ENCODE results near the gene VOPP1. TPM values are rescaled to one million over a fixed set of nuclear protein-coding genes. Genes with fewer than 3 reads are reported as not detected.

The VOPP1 gene
- total RNA-seq, 1 donor from 2014 or later = 66.2 TPM

- H3K36me3 ChIP-seq = peaks cover 8% of the 10 kb centered on the region
- no peak for DNase-seq
- H3K27ac ChIP-seq = no peak overlapping the region
- intact Hi-C loops (cut with DNase I) = no loop called here
- H3K27me3 ChIP-seq (ENCODE audit: low read depth) = no peaks in the 10 kb centered on the region
- no peak overlapping the region for H3K4me3 ChIP-seq
- no peak for ATAC-seq
- TF ChIP-seq CTCF (IDR thresholded peaks at IDR 0.05) = no peak
- H3K9me3 ChIP-seq = no peaks in the 10 kb centered on the region
- no peaks in the 10 kb centered on the region for H3K4me1 ChIP-seq
Observed at GRCh38 chr7:55470261-55470660, 102.0 kb downstream of the VOPP1 start.

- Histone ChIP-seq H3K27ac (no peak overlapping the region), H3K4me1 (no peaks in the 10 kb centered on the region), H3K36me3 (peaks cover 13% of the 10 kb centered on the region), H3K9me3 (no peaks in the 10 kb centered on the region), H3K4me3 (no peak overlapping the region), H3K27me3 (ENCODE audit: low read depth) (no peaks in the 10 kb centered on the region)
- no peak for ATAC-seq
- intact Hi-C loops (cut with DNase I) = no loop called here
- DNase-seq = no peak
- no peak for TF ChIP-seq CTCF (IDR thresholded peaks at IDR 0.05)
Observed at GRCh38 chr7:55469721-55470120, 102.6 kb downstream of the VOPP1 start.

- DNase-seq (no peak), ATAC-seq (no peak)
- Histone ChIP-seq H3K27me3 (ENCODE audit: low read depth) (no peaks in the 10 kb centered on the region), H3K9me3 (no peaks in the 10 kb centered on the region), H3K4me1 (no peaks in the 10 kb centered on the region), H3K27ac (no peak overlapping the region), H3K4me3 (no peak overlapping the region), H3K36me3 (peaks cover 18% of the 10 kb centered on the region)
- TF ChIP-seq CTCF (IDR thresholded peaks at IDR 0.05) = no peak
- intact Hi-C loops (cut with DNase I) = no loop called here
Observed at GRCh38 chr7:55469271-55469681, 103.0 kb downstream of the VOPP1 start.

GRCh38 chr7:55468495-55468894, 103.8 kb downstream of the VOPP1 start:
- Histone ChIP-seq H3K27me3 (ENCODE audit: low read depth) (no peaks in the 10 kb centered on the region), H3K4me3 (no peak overlapping the region), H3K36me3 (peaks cover 23% of the 10 kb centered on the region), H3K9me3 (no peaks in the 10 kb centered on the region), H3K27ac (no peak overlapping the region), H3K4me1 (no peaks in the 10 kb centered on the region)
- no peak for TF ChIP-seq CTCF (IDR thresholded peaks at IDR 0.05)
- intact Hi-C loops (cut with DNase I) = no loop called here
- ATAC-seq (no peak), DNase-seq (no peak)

GRCh38 chr7:55467047-55467593, 105.2 kb downstream of the VOPP1 start:
- no peak overlapping the region for H3K27ac ChIP-seq
- no peaks in the 10 kb centered on the region for H3K9me3 ChIP-seq
- ATAC-seq (no peak), DNase-seq (no peak)
- TF ChIP-seq CTCF (IDR thresholded peaks at IDR 0.05) = no peak
- H3K27me3 ChIP-seq (ENCODE audit: low read depth) = no peaks in the 10 kb centered on the region
- H3K36me3 ChIP-seq = peaks cover 17% of the 10 kb centered on the region
- no peak overlapping the region for H3K4me3 ChIP-seq
- intact Hi-C loops (cut with DNase I) = no loop called here
- no peaks in the 10 kb centered on the region for H3K4me1 ChIP-seq

GRCh38 chr7:55465691-55466090, 106.6 kb downstream of the VOPP1 start:
- H3K36me3 ChIP-seq = peaks cover 17% of the 10 kb centered on the region
- no peak for ATAC-seq
- no peak overlapping the region for H3K4me3 ChIP-seq
- TF ChIP-seq CTCF (IDR thresholded peaks at IDR 0.05) = no peak
- DNase-seq = no peak
- H3K4me1 ChIP-seq = no peaks in the 10 kb centered on the region
- H3K9me3 ChIP-seq = peaks cover 6% of the 10 kb centered on the region
- H3K27me3 ChIP-seq (ENCODE audit: low read depth) = no peaks in the 10 kb centered on the region
- no peak overlapping the region for H3K27ac ChIP-seq
- intact Hi-C loops (cut with DNase I) = no loop called here
